ENCODE measurements around the gene GPANK1. TPM values are rescaled to one million over a fixed set of nuclear protein-coding genes. Genes with fewer than 3 reads are reported as not detected.

GPANK1 gene
- total and polyA plus RNA-seq, 2 of the 13 experiments (the other 11 are each of a cell fraction or from before 2014, with no cell fraction given) = 15.4 to 22.8 TPM

GRCh38 chr6:31655349-31656237, 9.2 kb downstream of the GPANK1 start, which contains the start of gene APOM:
APOM (plus strand) TSS chr6:31655894; CDS start chr6:31655967, 73 bp downstream.
- POLR2A ChIA-PET = interaction anchor here (0.8 to 8.0 kb wide), 44 partner anchors 8 to 474 kb away, joined by 3 to 438 read pairs (median 5); partner anchors contain the start of genes ABHD16A, AIF1, ATP6V1G2 and C2
- Histone ChIP-seq H3K9ac (ENCODE audit: insufficient read depth, low read depth, low read length) (peak within 1 kb of the TSS; percentile 76), H2AFZ (ENCODE audit: low read length) (no peak within 1 kb of the TSS), H3K4me1 (ENCODE audit: insufficient read depth, low read length) (peaks cover 79% of the 10 kb centered on the region), H3K4me3 (replicated peaks in 1 of 3; ENCODE audit: insufficient read depth in 1 of 3, low read depth in 2 of 3, low read length in 3 of 3) (peak within 1 kb of the TSS; percentile 57 to 78 (median 72)), H3K4me2 (ENCODE audit: low read depth, low read length) (peak within 1 kb of the TSS; percentile 100), H3K27me3 (ENCODE audit: control insufficient read depth in 1 of 2, insufficient read depth in 2 of 2, low read length in 2 of 2) (no peaks in the 10 kb centered on the region; a peak in 2 of 5 replicates), H3K27ac (ENCODE audit: extremely low read length, insufficient read depth, low read length) (peak within 1 kb of the TSS; percentile 96), H3K36me3 (replicated peaks in 1 of 2; ENCODE audit: control insufficient read depth in 1 of 2, insufficient read depth in 2 of 2, low read length in 2 of 2) (peaks cover 6 to 19% of the 10 kb centered on the region in 2 experiments), H3K79me2 (ENCODE audit: insufficient read depth, low read length) (peaks cover 65% of the 10 kb centered on the region), H3K9me3 (ENCODE audit: low read length) (no peaks in the 10 kb centered on the region), H4K20me1 (ENCODE audit: insufficient read depth, low read length) (peaks cover 19% of the 10 kb centered on the region; the same call in 1 of the 2 replicates)
- FAIRE-seq (peak; percentile 100), DNase-seq (ENCODE audit: low spot score) (peak; percentile 100), ATAC-seq (peak; percentile 75)
- under 1% methylated on average over 8 of the region's 8 CpGs for WGBS (ENCODE audit: low lambda C conversion rate)
- CTCF ChIA-PET (ENCODE audit: low intra/inter-chr PET ratio, low total read pairs) = no interaction called here
- in situ Hi-C loops (cut with HindIII; ENCODE audit: extremely low pct_ligation_motif_present, low pct_unique_long_range_greater_than_20kb) = no loop called here
- intact Hi-C loops (cut with micrococcal nuclease; ENCODE audit: unreplicated experiment) = loop anchor here (10.0 kb wide), 1 partner anchor 111 kb away; the partner anchor contains the start of genes ATP6V1G2, DDX39B and NFKBIL1
- BruUV-seq (replicated peaks) = no TSS peak
- TF ChIP-seq BRF2 (CRISPR knock-in tag; IDR thresholded peaks at IDR 0.05) (peak; percentile 83; the same call in 1 of the 2 replicates), ARHGAP35 (CRISPR knock-in tag; IDR thresholded peaks at IDR 0.05; ENCODE audit: borderline replicate concordance) (no peak), FOSL2 (CRISPR knock-in tag; IDR thresholded peaks at IDR 0.05) (peak; percentile 83), KDM5A (IDR thresholded peaks at IDR 0.05; ENCODE audit: borderline replicate concordance, low read length) (peak; percentile 71; the same call in 1 of the 2 replicates), PPARG (CRISPR knock-in tag; conservative IDR thresholded peaks at IDR 0.05) (peak; percentile 97), ZSCAN9 (CRISPR knock-in tag; IDR thresholded peaks at IDR 0.05; ENCODE audit: borderline replicate concordance) (peak; percentile 92), FIP1L1 (IDR thresholded peaks at IDR 0.05; ENCODE audit: borderline replicate concordance, insufficient read depth, low read depth, low read length) (no peak; the same call in 1 of the 2 replicates), HCFC1 (IDR thresholded peaks at IDR 0.05; ENCODE audit: low read depth, low read length) (peak; percentile 46; the same call in 1 of the 2 replicates), RAD21 (CRISPR knock-in tag; IDR thresholded peaks at IDR 0.05) (peak; percentile 48; the same call in 1 of the 2 replicates), MYNN (CRISPR knock-in tag; IDR thresholded peaks at IDR 0.05; ENCODE audit: low read depth) (0 out of 2 replicates have a peak, but pooled peaks have one; percentile 26), KLF12 (CRISPR knock-in tag; IDR thresholded peaks at IDR 0.05; ENCODE audit: borderline replicate concordance) (peak; percentile 96), PREB (CRISPR knock-in tag; IDR thresholded peaks at IDR 0.05) (no peak), ZNF674 (CRISPR knock-in tag; IDR thresholded peaks at IDR 0.05; ENCODE audit: low read depth) (0 out of 2 replicates have a peak, but pooled peaks have one; percentile 41), HNRNPUL1 (IDR thresholded peaks at IDR 0.05; ENCODE audit: low read depth, low read length) (no peak), PRPF4 (IDR thresholded peaks at IDR 0.05; ENCODE audit: low read depth, low read length, poor library complexity, severe bottlenecking) (no peak), FOXC1 (CRISPR knock-in tag; IDR thresholded peaks at IDR 0.05; ENCODE audit: borderline replicate concordance) (peak; percentile 73; the same call in 1 of the 2 replicates), ATF6 (CRISPR knock-in tag; conservative IDR thresholded peaks at IDR 0.05) (no peak; the same call in none of the 2 replicates), ZNF33A (CRISPR knock-in tag; IDR thresholded peaks at IDR 0.05; ENCODE audit: borderline replicate concordance) (no peak), ZNF44 (CRISPR knock-in tag; IDR thresholded peaks at IDR 0.05) (peak; percentile 98)

Data from HepG2 (cell line).